ENCODE data around the gene SLC39A11.
"Not testable (repeated sequence)": the region's sequence is repeated elsewhere in the genome, so short reads cannot be mapped to it uniquely, and the experiment has no call there.

SLC39A11 gene

DNA sequence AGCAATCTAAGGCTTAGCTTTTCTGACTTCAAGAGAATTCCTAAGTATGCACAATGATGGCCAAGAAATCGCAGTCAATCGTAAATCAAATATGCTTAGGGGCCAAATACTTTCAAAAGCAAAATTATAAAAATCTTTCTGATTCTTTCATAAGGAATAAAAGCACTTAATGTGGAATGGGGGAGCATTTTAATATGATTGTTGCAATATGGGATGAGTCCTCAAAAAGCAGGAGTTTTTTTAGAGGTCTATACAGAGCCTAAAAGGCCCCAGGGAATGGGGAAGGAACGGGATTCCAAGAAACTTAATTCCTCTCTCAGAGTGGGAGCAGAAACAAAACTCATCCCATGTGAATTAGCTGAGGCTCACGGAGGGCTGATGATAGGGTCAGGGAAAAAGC, 14.7 kb upstream of the SLC39A11 start:
- no peak for DNase-seq (ENCODE audit: low spot score)

DNA sequence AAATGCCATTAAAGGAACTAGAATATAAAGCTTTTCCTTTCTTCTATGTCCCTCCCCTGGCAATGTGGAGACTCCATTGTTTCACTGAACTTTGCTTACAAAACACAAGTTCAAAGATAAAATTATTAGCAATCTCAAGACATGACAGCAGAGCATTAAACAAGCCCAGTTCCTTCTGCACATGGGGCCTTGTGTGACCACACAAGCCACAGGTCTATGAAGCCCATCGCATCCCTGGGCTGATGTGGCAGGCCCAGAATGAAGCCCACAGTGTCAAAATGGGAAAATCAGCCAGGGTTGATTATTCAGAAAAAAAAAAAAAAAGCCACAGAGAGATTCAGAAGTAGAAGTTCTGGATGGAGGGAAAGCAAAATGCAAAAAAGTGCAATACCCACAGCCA, 12.9 kb upstream of the SLC39A11 start:
- no peak for DNase-seq (ENCODE audit: low spot score)

- no peak for DNase-seq (ENCODE audit: low spot score)
Observed at GRCh38 chr17:73104450-73104849, 12.0 kb upstream of the SLC39A11 start.

DNA sequence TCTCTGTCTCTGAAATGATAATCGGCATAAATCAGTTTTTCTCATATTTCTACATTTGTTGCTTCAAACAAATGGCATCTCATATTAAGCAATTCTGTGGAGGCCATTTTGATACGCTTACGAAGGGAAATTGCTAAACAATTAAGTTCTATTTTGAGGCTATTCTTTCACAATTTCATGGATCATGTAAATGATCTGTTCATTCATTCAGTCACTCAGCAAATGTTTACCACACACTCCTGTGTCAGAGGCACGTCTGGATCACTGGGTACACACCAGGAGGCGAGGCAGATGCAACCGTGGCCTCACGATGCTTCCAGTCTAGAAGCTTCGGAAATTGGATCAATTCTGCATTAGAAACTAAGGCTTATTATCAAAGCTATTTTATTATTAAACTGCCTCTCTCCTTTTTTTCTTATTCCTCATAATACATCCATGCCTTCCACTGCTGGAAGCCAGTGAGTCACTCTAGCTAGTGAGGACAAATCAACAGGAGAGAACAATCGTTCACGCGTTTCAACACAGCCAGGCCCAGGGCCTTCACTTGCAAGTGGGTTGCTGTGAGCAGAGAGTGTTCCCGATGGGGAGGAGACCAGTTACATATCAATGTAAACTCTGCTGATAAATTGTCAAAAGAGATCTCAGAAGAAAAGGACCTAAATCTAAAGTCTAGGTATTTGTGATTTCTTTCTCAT, 11.3 kb upstream of the SLC39A11 start:
- no peak for DNase-seq (ENCODE audit: low spot score)

- DNase-seq (ENCODE audit: low spot score), result no peak
Observed at GRCh38 chr17:73101031-73101430, 8.5 kb upstream of the SLC39A11 start.

- DNase-seq (ENCODE audit: low spot score), result no peak
Observed at GRCh38 chr17:73100363-73100762, 7.9 kb upstream of the SLC39A11 start.

DNA sequence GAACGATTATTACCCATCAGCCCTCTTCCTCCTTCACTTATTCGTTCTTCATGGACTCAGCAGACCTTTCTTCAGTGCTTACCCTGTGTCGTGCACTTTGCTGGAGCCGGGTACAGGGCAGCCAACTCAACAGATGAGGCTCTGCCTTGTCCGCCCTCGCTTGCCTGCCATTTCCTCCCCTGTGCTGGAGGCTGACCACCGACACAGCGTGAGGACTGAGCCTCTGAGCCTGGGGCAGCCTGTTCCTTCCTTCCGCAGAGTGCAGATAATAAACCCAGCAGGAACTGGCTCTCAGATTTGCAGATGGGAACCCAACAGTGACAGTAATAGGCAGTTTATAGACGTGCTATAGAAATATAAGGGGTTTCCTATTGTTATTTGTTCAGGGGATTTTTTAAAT, 7.0 kb upstream of the SLC39A11 start:
- DNase-seq (ENCODE audit: low spot score), result no peak

- DNase-seq (ENCODE audit: low spot score), result no peak
Observed at GRCh38 chr17:73098919-73099318, 6.4 kb upstream of the SLC39A11 start.

GRCh38 chr17:73097973-73098765, 5.7 kb upstream of the SLC39A11 start:
- not testable (repeated sequence) for DNase-seq (ENCODE audit: low spot score)

GRCh38 chr17:73096866-73097265, 4.4 kb upstream of the SLC39A11 start:
- no peak for DNase-seq (ENCODE audit: low spot score)

DNA sequence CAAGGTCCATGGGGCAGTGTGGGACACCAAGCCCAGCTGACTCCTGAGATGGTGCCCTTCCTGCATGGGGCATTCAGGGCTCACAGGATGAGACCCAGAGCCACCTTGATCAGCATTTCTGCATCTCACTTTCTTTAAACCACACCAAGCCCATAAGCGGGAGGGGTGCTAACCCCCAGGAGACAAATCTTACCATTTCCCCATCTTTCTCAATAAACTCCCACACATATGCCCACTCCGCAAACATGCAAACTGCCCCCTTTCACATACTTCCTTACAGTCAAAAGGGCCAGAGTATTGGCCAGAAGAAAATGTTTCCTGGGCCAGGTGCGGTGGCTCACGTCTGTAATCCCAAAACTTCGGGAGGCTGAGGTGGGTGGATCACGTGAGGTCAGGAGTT, 3.7 kb upstream of the SLC39A11 start:
- DNase-seq (ENCODE audit: low spot score), result no peak

GRCh38 chr17:73093286-73093685, 798 bp upstream of the SLC39A11 start:
- no peak for DNase-seq (ENCODE audit: low spot score)

DNA sequence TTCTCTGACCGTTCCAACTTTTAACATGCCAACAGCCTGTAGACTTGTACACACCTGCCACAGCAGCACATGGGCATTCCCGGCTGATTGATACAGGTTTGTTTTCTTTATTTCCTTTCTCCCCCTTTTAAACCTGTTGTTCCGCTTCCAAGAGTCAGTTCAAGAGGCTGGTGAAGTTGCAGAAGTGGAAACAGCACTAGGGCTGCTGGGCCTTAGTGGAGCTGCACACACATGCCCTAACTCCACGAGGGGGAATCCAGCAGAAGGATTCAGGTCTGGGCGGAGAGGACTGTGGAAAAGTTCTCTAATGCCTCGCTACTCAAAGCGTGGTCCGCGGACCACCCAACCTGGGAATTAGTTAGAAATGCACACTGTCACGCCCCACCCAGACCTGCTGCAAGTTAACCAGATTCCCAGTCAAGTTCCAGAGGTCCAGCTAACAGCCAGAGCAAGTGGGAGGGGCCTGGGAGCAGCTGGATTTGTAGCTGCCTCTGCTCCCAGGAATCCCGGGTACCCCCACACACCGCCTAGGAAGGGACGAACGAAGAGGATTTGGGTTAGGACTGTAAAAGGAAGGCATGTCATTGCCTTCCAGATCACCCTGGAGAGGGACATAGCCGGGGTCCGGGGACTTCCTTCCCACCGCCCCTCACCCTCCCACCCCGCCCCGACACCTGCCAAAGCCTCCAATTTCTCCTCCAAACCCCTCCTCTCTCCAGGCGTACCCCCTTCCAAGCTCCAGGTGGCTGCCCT, 542 bp downstream of the SLC39A11 start:
- no peak for DNase-seq (ENCODE audit: low spot score)

DNA sequence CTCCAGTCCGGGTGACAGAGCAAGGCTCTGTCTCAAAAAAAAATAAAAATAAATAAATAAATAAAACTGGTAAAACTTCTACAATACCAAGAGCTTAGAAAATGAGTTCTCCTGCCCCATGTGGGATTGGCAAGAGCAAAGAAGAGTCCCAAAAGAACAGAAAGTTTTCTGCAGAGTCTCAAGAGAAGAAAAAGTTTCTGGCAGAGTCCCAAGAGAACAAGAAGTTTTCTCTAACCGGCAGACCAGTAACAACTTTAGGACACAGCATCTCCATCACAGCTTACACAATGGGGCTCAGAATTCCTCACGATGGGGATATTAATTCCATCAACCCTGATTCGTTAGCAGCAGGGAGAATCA, 1.1 kb downstream of the SLC39A11 start:
- no peak for DNase-seq (ENCODE audit: low spot score)

GRCh38 chr17:73090396-73091202, 1.9 kb downstream of the SLC39A11 start:
- no peak for DNase-seq (ENCODE audit: low spot score)

- DNase-seq (ENCODE audit: low spot score), result no peak
Observed at GRCh38 chr17:73089322-73090317, 2.9 kb downstream of the SLC39A11 start.

GRCh38 chr17:73088561-73088960, 3.9 kb downstream of the SLC39A11 start:
- DNase-seq (ENCODE audit: low spot score), result no peak

- no peak for DNase-seq (ENCODE audit: low spot score)
Observed at GRCh38 chr17:73083432-73083831, 9.1 kb downstream of the SLC39A11 start.

- no peak for DNase-seq (ENCODE audit: low spot score)
Observed at GRCh38 chr17:73074566-73074965, 17.9 kb downstream of the SLC39A11 start.

DNA sequence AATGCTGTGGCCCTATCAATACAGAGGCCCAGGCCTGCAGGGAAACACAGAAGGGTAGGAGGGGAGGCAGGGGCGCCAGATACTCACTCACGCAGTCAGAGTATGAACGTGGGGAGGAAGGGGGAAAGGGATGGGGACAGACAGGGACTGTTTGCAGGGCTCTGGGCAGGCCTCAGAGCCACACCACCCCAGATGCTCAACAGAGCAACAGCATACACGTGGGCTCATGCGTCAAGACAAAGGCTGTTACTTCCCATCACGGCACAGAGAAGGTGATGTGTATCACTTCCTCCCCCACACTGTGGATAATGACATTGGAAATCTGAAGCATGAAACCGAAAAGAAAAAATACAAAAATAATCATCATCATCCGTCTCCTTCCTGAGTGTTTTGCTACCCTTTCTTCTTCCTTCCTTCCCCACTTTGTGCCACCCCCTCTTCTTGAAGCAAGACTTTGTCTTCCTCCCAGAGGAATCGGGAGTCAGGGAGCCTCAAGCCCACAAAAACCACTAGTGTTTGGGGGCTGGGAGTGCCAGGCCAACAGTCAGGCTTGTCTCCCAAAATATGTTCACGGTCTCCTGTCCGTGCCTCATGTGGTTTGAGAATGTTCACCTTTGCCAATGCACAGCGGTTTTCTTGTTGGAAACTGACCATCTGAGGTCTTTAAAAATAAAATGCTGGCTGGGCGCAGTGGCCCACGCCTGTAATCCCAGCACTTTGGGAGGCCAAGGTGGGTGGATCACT, 20.1 kb downstream of the SLC39A11 start:
- no peak for DNase-seq (ENCODE audit: low spot score)

All from hematopoietic multipotent progenitor cell treated with erythropoietin and hydrocortisone succinate and interleukin-3 and kit ligand, for 15 days (in vitro differentiated cells).